ENCODE results near the gene AVPI1. TPM values are rescaled to one million over a fixed set of nuclear protein-coding genes. Genes with fewer than 3 reads are reported as not detected.

Gene AVPI1
- total and polyA plus RNA-seq, 4 donors, result 6.6 to 22.1 (median 11.9) TPM

- Histone ChIP-seq H3K9ac (ENCODE audit: low read depth in 1 of 2, low read length in 2 of 2) (no peak overlapping the region), H3K27ac (ENCODE audit: low read depth in 1 of 2, low read length in 2 of 2) (no peak overlapping the region)
- WGBS, result 73% methylated on average over 12 of the region's 12 CpGs
These were observed 35.1 kb upstream of the AVPI1 start for GRCh38 chr10:97721871-97722780.

GRCh38 chr10:97719602-97720001, 32.6 kb upstream of the AVPI1 start:
- Histone ChIP-seq H3K36me3 (ENCODE audit: control insufficient read depth in 4 of 4, insufficient read depth in 3 of 4, low read depth in 1 of 4, low read length in 3 of 4) (no peaks in the 10 kb centered on the region), H3K27ac (ENCODE audit: low read depth in 1 of 2, low read length in 2 of 2) (no peak overlapping the region), H3K4me3 (ENCODE audit: low read depth in 1 of 3, low read length in 3 of 3) (no peak overlapping the region), H3K9ac (ENCODE audit: low read depth in 1 of 2, low read length in 2 of 2) (no peak overlapping the region), H3K4me1 (ENCODE audit: control insufficient read depth in 4 of 4, insufficient read depth in 4 of 4, low read length in 3 of 4) (peaks cover 2 to 12% (median 7%) of the 10 kb centered on the region in 4 donors), H3K9me3 (ENCODE audit: control insufficient read depth in 4 of 4, low read length in 3 of 4) (no peaks in the 10 kb centered on the region), H3K27me3 (ENCODE audit: control insufficient read depth in 4 of 4, insufficient read depth in 4 of 4, low read length in 3 of 4) (no peaks in the 10 kb centered on the region)
- 97% methylated on average over 2 of the region's 2 CpGs for WGBS
- DNase-seq (ENCODE audit: low spot score), result no peak
- TF ChIP-seq, protein P1, sequence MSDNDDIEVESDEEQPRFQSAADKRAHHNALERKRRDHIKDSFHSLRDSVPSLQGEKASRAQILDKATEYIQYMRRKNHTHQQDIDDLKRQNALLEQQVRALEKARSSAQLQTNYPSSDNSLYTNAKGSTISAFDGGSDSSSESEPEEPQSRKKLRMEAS (IDR thresholded peaks at IDR 0.05), result no peak
- TF ChIP-seq FOXA1 (IDR thresholded peaks at IDR 0.05) (no peak), YY1 (IDR thresholded peaks at IDR 0.05) (no peak), SP1 (IDR thresholded peaks at IDR 0.05) (no peak), FOXA2 (IDR thresholded peaks at IDR 0.05) (no peak), RAD21 (IDR thresholded peaks at IDR 0.05) (no peak), HNF4G (IDR thresholded peaks at IDR 0.05) (no peak)
- TF ChIP-seq, protein P2, sequence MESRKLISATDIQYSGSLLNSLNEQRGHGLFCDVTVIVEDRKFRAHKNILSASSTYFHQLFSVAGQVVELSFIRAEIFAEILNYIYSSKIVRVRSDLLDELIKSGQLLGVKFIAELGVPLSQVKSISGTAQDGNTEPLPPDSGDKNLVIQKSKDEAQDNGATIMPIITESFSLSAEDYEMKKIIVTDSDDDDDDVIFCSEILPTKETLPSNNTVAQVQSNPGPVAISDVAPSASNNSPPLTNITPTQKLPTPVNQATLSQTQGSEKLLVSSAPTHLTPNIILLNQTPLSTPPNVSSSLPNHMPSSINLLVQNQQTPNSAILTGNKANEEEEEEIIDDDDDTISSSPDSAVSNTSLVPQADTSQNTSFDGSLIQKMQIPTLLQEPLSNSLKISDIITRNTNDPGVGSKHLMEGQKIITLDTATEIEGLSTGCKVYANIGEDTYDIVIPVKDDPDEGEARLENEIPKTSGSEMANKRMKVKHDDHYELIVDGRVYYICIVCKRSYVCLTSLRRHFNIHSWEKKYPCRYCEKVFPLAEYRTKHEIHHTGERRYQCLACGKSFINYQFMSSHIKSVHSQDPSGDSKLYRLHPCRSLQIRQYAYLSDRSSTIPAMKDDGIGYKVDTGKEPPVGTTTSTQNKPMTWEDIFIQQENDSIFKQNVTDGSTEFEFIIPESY (IDR thresholded peaks at IDR 0.05), result no peak
- TF ChIP-seq, protein P3, sequence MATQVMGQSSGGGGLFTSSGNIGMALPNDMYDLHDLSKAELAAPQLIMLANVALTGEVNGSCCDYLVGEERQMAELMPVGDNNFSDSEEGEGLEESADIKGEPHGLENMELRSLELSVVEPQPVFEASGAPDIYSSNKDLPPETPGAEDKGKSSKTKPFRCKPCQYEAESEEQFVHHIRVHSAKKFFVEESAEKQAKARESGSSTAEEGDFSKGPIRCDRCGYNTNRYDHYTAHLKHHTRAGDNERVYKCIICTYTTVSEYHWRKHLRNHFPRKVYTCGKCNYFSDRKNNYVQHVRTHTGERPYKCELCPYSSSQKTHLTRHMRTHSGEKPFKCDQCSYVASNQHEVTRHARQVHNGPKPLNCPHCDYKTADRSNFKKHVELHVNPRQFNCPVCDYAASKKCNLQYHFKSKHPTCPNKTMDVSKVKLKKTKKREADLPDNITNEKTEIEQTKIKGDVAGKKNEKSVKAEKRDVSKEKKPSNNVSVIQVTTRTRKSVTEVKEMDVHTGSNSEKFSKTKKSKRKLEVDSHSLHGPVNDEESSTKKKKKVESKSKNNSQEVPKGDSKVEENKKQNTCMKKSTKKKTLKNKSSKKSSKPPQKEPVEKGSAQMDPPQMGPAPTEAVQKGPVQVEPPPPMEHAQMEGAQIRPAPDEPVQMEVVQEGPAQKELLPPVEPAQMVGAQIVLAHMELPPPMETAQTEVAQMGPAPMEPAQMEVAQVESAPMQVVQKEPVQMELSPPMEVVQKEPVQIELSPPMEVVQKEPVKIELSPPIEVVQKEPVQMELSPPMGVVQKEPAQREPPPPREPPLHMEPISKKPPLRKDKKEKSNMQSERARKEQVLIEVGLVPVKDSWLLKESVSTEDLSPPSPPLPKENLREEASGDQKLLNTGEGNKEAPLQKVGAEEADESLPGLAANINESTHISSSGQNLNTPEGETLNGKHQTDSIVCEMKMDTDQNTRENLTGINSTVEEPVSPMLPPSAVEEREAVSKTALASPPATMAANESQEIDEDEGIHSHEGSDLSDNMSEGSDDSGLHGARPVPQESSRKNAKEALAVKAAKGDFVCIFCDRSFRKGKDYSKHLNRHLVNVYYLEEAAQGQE (IDR thresholded peaks at IDR 0.05), result no peak

More at GRCh38 chr10:97721871-97722780, 35.1 kb upstream of the AVPI1 start:
- H3K9me3 ChIP-seq (ENCODE audit: control insufficient read depth in 4 of 4, low read length in 3 of 4), result no peaks in the 10 kb centered on the region
- TF ChIP-seq HNF4A (conservative IDR thresholded peaks at IDR 0.05), result no peak
- TF ChIP-seq, protein P1 (IDR thresholded peaks at IDR 0.05), result no peak
- no peak for TF ChIP-seq FOXA1 (IDR thresholded peaks at IDR 0.05)
- no peak for TF ChIP-seq YY1 (IDR thresholded peaks at IDR 0.05)
- TF ChIP-seq, protein P3 (IDR thresholded peaks at IDR 0.05), result no peak
- TF ChIP-seq NR2F2 (IDR thresholded peaks at IDR 0.05), result no peak
- no peak for TF ChIP-seq GABPA (IDR thresholded peaks at IDR 0.05 in 1 of 2, conservative IDR thresholded peaks at IDR 0.05 in 1 of 2)
- TF ChIP-seq HNF4G (IDR thresholded peaks at IDR 0.05), result no peak
- TF ChIP-seq TAF1 (conservative IDR thresholded peaks at IDR 0.05), result no peak
- no peak for TF ChIP-seq JUND (IDR thresholded peaks at IDR 0.05)
- TF ChIP-seq RXRA (IDR thresholded peaks at IDR 0.05), result no peak
- no peak for TF ChIP-seq ATF3 (IDR thresholded peaks at IDR 0.05)
- no peak for TF ChIP-seq EGR1 (IDR thresholded peaks at IDR 0.05; ENCODE audit: low read depth in 2 of 2)
- TF ChIP-seq SP1 (IDR thresholded peaks at IDR 0.05), result no peak
- no peak for TF ChIP-seq FOXA2 (IDR thresholded peaks at IDR 0.05)
- TF ChIP-seq, protein P4, sequence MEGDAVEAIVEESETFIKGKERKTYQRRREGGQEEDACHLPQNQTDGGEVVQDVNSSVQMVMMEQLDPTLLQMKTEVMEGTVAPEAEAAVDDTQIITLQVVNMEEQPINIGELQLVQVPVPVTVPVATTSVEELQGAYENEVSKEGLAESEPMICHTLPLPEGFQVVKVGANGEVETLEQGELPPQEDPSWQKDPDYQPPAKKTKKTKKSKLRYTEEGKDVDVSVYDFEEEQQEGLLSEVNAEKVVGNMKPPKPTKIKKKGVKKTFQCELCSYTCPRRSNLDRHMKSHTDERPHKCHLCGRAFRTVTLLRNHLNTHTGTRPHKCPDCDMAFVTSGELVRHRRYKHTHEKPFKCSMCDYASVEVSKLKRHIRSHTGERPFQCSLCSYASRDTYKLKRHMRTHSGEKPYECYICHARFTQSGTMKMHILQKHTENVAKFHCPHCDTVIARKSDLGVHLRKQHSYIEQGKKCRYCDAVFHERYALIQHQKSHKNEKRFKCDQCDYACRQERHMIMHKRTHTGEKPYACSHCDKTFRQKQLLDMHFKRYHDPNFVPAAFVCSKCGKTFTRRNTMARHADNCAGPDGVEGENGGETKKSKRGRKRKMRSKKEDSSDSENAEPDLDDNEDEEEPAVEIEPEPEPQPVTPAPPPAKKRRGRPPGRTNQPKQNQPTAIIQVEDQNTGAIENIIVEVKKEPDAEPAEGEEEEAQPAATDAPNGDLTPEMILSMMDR (IDR thresholded peaks at IDR 0.05; ENCODE audit: low read depth, low read length, missing input control), result no peak
- no peak overlapping the region for H3K4me3 ChIP-seq (ENCODE audit: low read depth in 1 of 3, low read length in 3 of 3)
- peaks cover 2 to 17% (median 9%) of the 10 kb centered on the region in 4 donors for H3K4me1 ChIP-seq (ENCODE audit: control insufficient read depth in 4 of 4, insufficient read depth in 4 of 4, low read length in 3 of 4)
- no peak for DNase-seq (ENCODE audit: low spot score)
- H3K27me3 ChIP-seq (ENCODE audit: control insufficient read depth in 4 of 4, insufficient read depth in 4 of 4, low read length in 3 of 4), result no peaks in the 10 kb centered on the region
- no peaks in the 10 kb centered on the region for H3K36me3 ChIP-seq (ENCODE audit: control insufficient read depth in 4 of 4, insufficient read depth in 3 of 4, low read depth in 1 of 4, low read length in 3 of 4)

All from liver (tissue), 9 donors.